ENCODE data around the gene KCNK4. TPM values are rescaled to one million over a fixed set of nuclear protein-coding genes. Genes with fewer than 3 reads are reported as not detected.

Gene KCNK4
- total and polyA plus RNA-seq, 4 donors: not detected

- peaks cover 0 to 14% (median 4%) of the 10 kb centered on the region in 4 donors for H3K36me3 ChIP-seq (ENCODE audit: control insufficient read depth in 4 of 4, insufficient read depth in 3 of 4, low read depth in 1 of 4, low read length in 3 of 4)
- TF ChIP-seq NR2F2 (IDR thresholded peaks at IDR 0.05): peak; percentile 86
- TF ChIP-seq JUND (IDR thresholded peaks at IDR 0.05): no peak
- WGBS: 77% methylated on average over 4 of the region's 4 CpGs
- H3K9ac ChIP-seq (ENCODE audit: low read depth in 1 of 2, low read length in 2 of 2): no peak overlapping the region
- no peaks in the 10 kb centered on the region for H3K9me3 ChIP-seq (ENCODE audit: control insufficient read depth in 4 of 4, low read length in 3 of 4)
- no peak overlapping the region for H3K4me3 ChIP-seq (ENCODE audit: low read depth in 1 of 3, low read length in 3 of 3)
- H3K27me3 ChIP-seq (ENCODE audit: control insufficient read depth in 4 of 4, insufficient read depth in 4 of 4, low read length in 3 of 4): no peaks in the 10 kb centered on the region
- no peaks in the 10 kb centered on the region for H3K4me1 ChIP-seq (ENCODE audit: control insufficient read depth in 4 of 4, insufficient read depth in 4 of 4, low read length in 3 of 4)
- DNase-seq (ENCODE audit: low spot score): no peak
- no peak overlapping the region for H3K27ac ChIP-seq (ENCODE audit: low read depth in 1 of 2, low read length in 2 of 2)
These were observed 31.5 kb upstream of the KCNK4 start for GRCh38 chr11:64259533-64260067.

GRCh38 chr11:64260147-64260708 is 30.9 kb upstream of the KCNK4 start:
- H3K36me3 ChIP-seq (ENCODE audit: control insufficient read depth in 4 of 4, insufficient read depth in 3 of 4, low read depth in 1 of 4, low read length in 3 of 4): peaks cover 0 to 14% (median 4%) of the 10 kb centered on the region in 4 donors
- H3K27ac ChIP-seq (ENCODE audit: low read depth in 1 of 2, low read length in 2 of 2): no peak overlapping the region
- TF ChIP-seq RAD21 (IDR thresholded peaks at IDR 0.05) (no peak), GABPA (IDR thresholded peaks at IDR 0.05 in 1 of 2, conservative IDR thresholded peaks at IDR 0.05 in 1 of 2) (no peak), EGR1 (IDR thresholded peaks at IDR 0.05; ENCODE audit: low read depth in 2 of 2) (no peak), ZBTB33 (IDR thresholded peaks at IDR 0.05) (no peak), SP1 (IDR thresholded peaks at IDR 0.05) (no peak), FOXA1 (IDR thresholded peaks at IDR 0.05) (no peak), FOXA2 (IDR thresholded peaks at IDR 0.05) (no peak), RXRA (IDR thresholded peaks at IDR 0.05) (no peak)
- H3K9ac ChIP-seq (ENCODE audit: low read depth in 1 of 2, low read length in 2 of 2): no peak overlapping the region
- H3K9me3 ChIP-seq (ENCODE audit: control insufficient read depth in 4 of 4, low read length in 3 of 4): no peaks in the 10 kb centered on the region
- no peaks in the 10 kb centered on the region for H3K4me1 ChIP-seq (ENCODE audit: control insufficient read depth in 4 of 4, insufficient read depth in 4 of 4, low read length in 3 of 4)
- no peaks in the 10 kb centered on the region for H3K27me3 ChIP-seq (ENCODE audit: control insufficient read depth in 4 of 4, insufficient read depth in 4 of 4, low read length in 3 of 4)
- 93% methylated on average over 6 of the region's 6 CpGs for WGBS
- no peak overlapping the region for H3K4me3 ChIP-seq (ENCODE audit: low read depth in 1 of 3, low read length in 3 of 3)
- DNase-seq (ENCODE audit: low spot score): no peak

DNA sequence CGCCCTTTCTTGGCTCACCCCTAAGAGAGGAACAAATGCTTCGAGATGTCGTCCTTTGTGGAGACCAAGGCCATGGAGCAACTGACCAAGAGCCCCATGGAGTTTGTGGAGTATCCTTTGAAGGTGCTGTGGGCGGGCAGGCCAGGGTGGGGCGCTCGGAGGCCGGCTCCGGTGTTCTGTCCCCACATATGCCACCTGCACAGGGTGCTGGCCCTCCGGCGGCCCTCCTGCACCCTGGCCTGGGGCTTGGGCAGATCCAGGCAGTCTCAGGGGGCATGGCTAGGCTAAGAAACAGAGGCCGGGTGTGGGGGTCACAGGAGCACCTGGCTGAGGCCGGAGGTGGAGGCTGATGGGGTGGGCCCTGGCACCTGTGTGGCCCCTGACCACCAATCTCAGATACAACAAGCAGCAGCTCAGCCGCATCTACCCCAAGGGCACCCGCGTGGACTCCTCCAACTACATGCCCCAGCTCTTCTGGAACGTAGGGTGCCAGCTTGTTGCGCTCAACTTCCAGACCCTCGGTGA is 29.5 kb upstream of the KCNK4 start:
- Histone ChIP-seq H3K27me3 (ENCODE audit: control insufficient read depth in 4 of 4, insufficient read depth in 4 of 4, low read length in 3 of 4) (no peaks in the 10 kb centered on the region), H3K36me3 (ENCODE audit: control insufficient read depth in 4 of 4, insufficient read depth in 3 of 4, low read depth in 1 of 4, low read length in 3 of 4) (peaks cover 0 to 13% (median 3%) of the 10 kb centered on the region in 4 donors), H3K9me3 (ENCODE audit: control insufficient read depth in 4 of 4, low read length in 3 of 4) (no peaks in the 10 kb centered on the region), H3K9ac (ENCODE audit: low read depth in 1 of 2, low read length in 2 of 2) (no peak overlapping the region), H3K4me1 (ENCODE audit: control insufficient read depth in 4 of 4, insufficient read depth in 4 of 4, low read length in 3 of 4) (no peaks in the 10 kb centered on the region), H3K4me3 (ENCODE audit: low read depth in 1 of 3, low read length in 3 of 3) (no peak overlapping the region), H3K27ac (ENCODE audit: low read depth in 1 of 2, low read length in 2 of 2) (no peak overlapping the region)
- WGBS: 96% methylated on average over 18 of the region's 18 CpGs
- TF ChIP-seq, protein P1, sequence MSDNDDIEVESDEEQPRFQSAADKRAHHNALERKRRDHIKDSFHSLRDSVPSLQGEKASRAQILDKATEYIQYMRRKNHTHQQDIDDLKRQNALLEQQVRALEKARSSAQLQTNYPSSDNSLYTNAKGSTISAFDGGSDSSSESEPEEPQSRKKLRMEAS (IDR thresholded peaks at IDR 0.05): no peak
- TF ChIP-seq HNF4G (IDR thresholded peaks at IDR 0.05) (no peak), JUND (IDR thresholded peaks at IDR 0.05) (no peak), ATF3 (IDR thresholded peaks at IDR 0.05) (no peak), NR2F2 (IDR thresholded peaks at IDR 0.05) (no peak), SP1 (IDR thresholded peaks at IDR 0.05) (no peak), FOXA1 (IDR thresholded peaks at IDR 0.05) (no peak), HNF4A (conservative IDR thresholded peaks at IDR 0.05) (no peak), GABPA (IDR thresholded peaks at IDR 0.05 in 1 of 2, conservative IDR thresholded peaks at IDR 0.05 in 1 of 2) (no peak), RAD21 (IDR thresholded peaks at IDR 0.05) (no peak), RXRA (IDR thresholded peaks at IDR 0.05) (no peak), TAF1 (conservative IDR thresholded peaks at IDR 0.05) (no peak), EGR1 (IDR thresholded peaks at IDR 0.05; ENCODE audit: low read depth in 2 of 2) (no peak), CTCF (IDR thresholded peaks at IDR 0.05; ENCODE audit: low read depth, low read length, missing input control) (no peak), YY1 (IDR thresholded peaks at IDR 0.05) (no peak)
- TF ChIP-seq, protein P2, sequence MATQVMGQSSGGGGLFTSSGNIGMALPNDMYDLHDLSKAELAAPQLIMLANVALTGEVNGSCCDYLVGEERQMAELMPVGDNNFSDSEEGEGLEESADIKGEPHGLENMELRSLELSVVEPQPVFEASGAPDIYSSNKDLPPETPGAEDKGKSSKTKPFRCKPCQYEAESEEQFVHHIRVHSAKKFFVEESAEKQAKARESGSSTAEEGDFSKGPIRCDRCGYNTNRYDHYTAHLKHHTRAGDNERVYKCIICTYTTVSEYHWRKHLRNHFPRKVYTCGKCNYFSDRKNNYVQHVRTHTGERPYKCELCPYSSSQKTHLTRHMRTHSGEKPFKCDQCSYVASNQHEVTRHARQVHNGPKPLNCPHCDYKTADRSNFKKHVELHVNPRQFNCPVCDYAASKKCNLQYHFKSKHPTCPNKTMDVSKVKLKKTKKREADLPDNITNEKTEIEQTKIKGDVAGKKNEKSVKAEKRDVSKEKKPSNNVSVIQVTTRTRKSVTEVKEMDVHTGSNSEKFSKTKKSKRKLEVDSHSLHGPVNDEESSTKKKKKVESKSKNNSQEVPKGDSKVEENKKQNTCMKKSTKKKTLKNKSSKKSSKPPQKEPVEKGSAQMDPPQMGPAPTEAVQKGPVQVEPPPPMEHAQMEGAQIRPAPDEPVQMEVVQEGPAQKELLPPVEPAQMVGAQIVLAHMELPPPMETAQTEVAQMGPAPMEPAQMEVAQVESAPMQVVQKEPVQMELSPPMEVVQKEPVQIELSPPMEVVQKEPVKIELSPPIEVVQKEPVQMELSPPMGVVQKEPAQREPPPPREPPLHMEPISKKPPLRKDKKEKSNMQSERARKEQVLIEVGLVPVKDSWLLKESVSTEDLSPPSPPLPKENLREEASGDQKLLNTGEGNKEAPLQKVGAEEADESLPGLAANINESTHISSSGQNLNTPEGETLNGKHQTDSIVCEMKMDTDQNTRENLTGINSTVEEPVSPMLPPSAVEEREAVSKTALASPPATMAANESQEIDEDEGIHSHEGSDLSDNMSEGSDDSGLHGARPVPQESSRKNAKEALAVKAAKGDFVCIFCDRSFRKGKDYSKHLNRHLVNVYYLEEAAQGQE (IDR thresholded peaks at IDR 0.05): no peak
- no peak for DNase-seq (ENCODE audit: low spot score)

Measured in liver (tissue), 9 donors.